ENCODE results near the gene GTF3C4. TPM values are rescaled to one million over a fixed set of nuclear protein-coding genes. Genes with fewer than 3 reads are reported as not detected.
A peak's percentile ranks its signal among the peaks of the same experiment; 100 is the strongest.

The GTF3C4 gene
- polyA plus RNA-seq, 3 donors: 0.99 to 2.7 (median 2.1) TPM

DNA sequence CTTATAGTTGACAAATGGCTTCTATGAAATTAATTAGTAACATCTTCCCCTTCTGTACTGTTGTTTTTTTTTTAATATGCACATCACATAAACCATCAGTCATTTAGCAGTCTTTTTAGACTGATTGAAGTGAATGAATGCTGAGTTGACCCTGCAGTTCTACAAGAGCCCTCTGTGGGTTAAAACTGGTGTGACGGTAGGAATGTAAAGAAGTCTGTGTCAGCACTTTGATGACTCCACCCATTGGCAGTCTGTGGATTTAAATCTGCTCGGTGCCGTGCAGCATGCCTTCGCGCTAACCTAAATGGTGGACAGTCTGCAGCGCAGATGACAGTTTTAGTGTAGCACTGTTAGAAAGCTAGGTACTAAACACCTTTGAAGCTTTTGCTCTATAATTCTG is 3.1 kb downstream of the GTF3C4 start:
- Histone ChIP-seq H4K20me1 (ENCODE audit: insufficient read depth, low read length) (peaks cover 56% of the 10 kb centered on the region), H3K4me3 (replicated peaks in 1 of 3; ENCODE audit: low read depth in 2 of 3, low read length in 3 of 3) (no peak overlapping the region), H3K9me3 (replicated peaks in 1 of 2; ENCODE audit: control insufficient read depth in 1 of 2, insufficient read depth in 1 of 2, low read length in 2 of 2) (no peaks in the 10 kb centered on the region), H3K79me2 (ENCODE audit: insufficient read depth, low read length) (peaks cover 73% of the 10 kb centered on the region), H3K36me3 (replicated peaks in 1 of 2; ENCODE audit: control insufficient read depth in 1 of 2, insufficient read depth in 2 of 2, low read length in 2 of 2) (peaks cover 6 to 8% of the 10 kb centered on the region in 2 donors), H3K4me1 (ENCODE audit: control insufficient read depth in 1 of 2, insufficient read depth in 2 of 2, low read length in 2 of 2) (peaks cover 22 to 38% of the 10 kb centered on the region in 2 donors), H3K4me2 (replicated peaks; ENCODE audit: extremely low read depth, low read length, poor library complexity, severe bottlenecking) (no peak overlapping the region), H3K27ac (ENCODE audit: low read depth in 1 of 2, low read length in 2 of 2) (no peak overlapping the region), H2AFZ (ENCODE audit: insufficient read depth, low read depth, low read length, poor library complexity, severe bottlenecking) (no peak overlapping the region), H3K9ac (ENCODE audit: insufficient read depth, low read length, poor library complexity, severe bottlenecking) (no peak overlapping the region), H3K27me3 (ENCODE audit: control insufficient read depth in 2 of 2, insufficient read depth in 2 of 2, low read length in 2 of 2) (no peaks in the 10 kb centered on the region)
- Mint-ChIP-seq H3K27me3 (ENCODE audit: low read depth in 3 of 3) (no peaks in the 10 kb centered on the region), H3K4me1 (peaks cover 36% of the 10 kb centered on the region), H3K4me3 (no peak overlapping the region), H3K27ac (no peak overlapping the region), H3K9me3 (no peaks in the 10 kb centered on the region), H3K36me3 (peaks cover 8 to 11% of the 10 kb centered on the region in 2 donors)
- intact Hi-C loops (cut with micrococcal nuclease): loop anchor here in 1 of 2 donors (5.0 kb wide), 1 partner anchor 596 kb away; the partner anchor contains the start of gene MED27
- TF ChIP-seq, protein P1, sequence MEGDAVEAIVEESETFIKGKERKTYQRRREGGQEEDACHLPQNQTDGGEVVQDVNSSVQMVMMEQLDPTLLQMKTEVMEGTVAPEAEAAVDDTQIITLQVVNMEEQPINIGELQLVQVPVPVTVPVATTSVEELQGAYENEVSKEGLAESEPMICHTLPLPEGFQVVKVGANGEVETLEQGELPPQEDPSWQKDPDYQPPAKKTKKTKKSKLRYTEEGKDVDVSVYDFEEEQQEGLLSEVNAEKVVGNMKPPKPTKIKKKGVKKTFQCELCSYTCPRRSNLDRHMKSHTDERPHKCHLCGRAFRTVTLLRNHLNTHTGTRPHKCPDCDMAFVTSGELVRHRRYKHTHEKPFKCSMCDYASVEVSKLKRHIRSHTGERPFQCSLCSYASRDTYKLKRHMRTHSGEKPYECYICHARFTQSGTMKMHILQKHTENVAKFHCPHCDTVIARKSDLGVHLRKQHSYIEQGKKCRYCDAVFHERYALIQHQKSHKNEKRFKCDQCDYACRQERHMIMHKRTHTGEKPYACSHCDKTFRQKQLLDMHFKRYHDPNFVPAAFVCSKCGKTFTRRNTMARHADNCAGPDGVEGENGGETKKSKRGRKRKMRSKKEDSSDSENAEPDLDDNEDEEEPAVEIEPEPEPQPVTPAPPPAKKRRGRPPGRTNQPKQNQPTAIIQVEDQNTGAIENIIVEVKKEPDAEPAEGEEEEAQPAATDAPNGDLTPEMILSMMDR (IDR thresholded peaks at IDR 0.05): no peak
- DNase-seq: no peak
- 45% methylated on average over 6 of the region's 6 CpGs for WGBS (ENCODE audit: insufficient coverage)

DNA sequence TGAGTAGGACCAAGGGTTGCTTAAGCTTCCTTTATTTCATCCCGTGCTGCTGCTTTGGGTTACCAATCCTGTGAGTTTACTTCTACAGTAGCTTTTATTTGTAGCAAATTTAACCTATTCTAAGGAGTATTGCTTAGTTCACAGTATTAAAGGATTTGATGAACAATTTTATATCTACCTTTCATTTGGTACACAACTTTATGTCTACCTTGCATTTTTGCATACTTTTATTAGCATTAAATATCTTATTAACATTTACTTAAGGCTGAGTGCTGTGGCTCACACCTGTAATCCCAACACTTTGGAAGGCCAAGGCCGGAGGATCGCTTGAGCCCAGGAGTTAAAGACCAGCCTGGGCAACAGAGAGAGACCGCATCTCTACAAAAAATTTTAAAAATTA is 4.2 kb downstream of the GTF3C4 start:
- DNase-seq: no peak
- TF ChIP-seq, protein P1 (IDR thresholded peaks at IDR 0.05): no peak
- intact Hi-C loops (cut with micrococcal nuclease): loop anchor here in 1 of 2 donors (5.0 kb wide), 1 partner anchor 597 kb away; the partner anchor contains the start of gene MED27
- H3K36me3 ChIP-seq (replicated peaks in 1 of 2; ENCODE audit: control insufficient read depth in 1 of 2, insufficient read depth in 2 of 2, low read length in 2 of 2): peaks cover 17 to 19% of the 10 kb centered on the region in 2 donors
- H3K4me2 ChIP-seq (replicated peaks; ENCODE audit: extremely low read depth, low read length, poor library complexity, severe bottlenecking): no peak overlapping the region
- H3K27me3 ChIP-seq (ENCODE audit: control insufficient read depth in 2 of 2, insufficient read depth in 2 of 2, low read length in 2 of 2): no peaks in the 10 kb centered on the region
- H2AFZ ChIP-seq (ENCODE audit: insufficient read depth, low read depth, low read length, poor library complexity, severe bottlenecking): no peak overlapping the region
- Mint-ChIP-seq H3K4me1 (peaks cover 28% of the 10 kb centered on the region), H3K27ac (peak overlapping the region in 1 of 7 donors; percentile 13), H3K27me3 (ENCODE audit: low read depth in 3 of 3) (peaks cover 0 to 2% (median 0%) of the 10 kb centered on the region in 3 donors), H3K9me3 (no peaks in the 10 kb centered on the region), H3K36me3 (peaks cover 19 to 22% of the 10 kb centered on the region in 2 donors), H3K4me3 (no peak overlapping the region)
- H3K79me2 ChIP-seq (ENCODE audit: insufficient read depth, low read length): peaks cover 73% of the 10 kb centered on the region
- H4K20me1 ChIP-seq (ENCODE audit: insufficient read depth, low read length): peaks cover 56% of the 10 kb centered on the region
- H3K9me3 ChIP-seq (replicated peaks in 1 of 2; ENCODE audit: control insufficient read depth in 1 of 2, insufficient read depth in 1 of 2, low read length in 2 of 2): no peaks in the 10 kb centered on the region
- no peak overlapping the region for H3K4me3 ChIP-seq (replicated peaks in 1 of 3; ENCODE audit: low read depth in 2 of 3, low read length in 3 of 3)
- H3K9ac ChIP-seq (ENCODE audit: insufficient read depth, low read length, poor library complexity, severe bottlenecking): no peak overlapping the region
- no peak overlapping the region for H3K27ac ChIP-seq (ENCODE audit: low read depth in 1 of 2, low read length in 2 of 2)
- peaks cover 18 to 33% of the 10 kb centered on the region in 2 donors for H3K4me1 ChIP-seq (ENCODE audit: control insufficient read depth in 1 of 2, insufficient read depth in 2 of 2, low read length in 2 of 2)
- 100% methylated on average over 2 of the region's 4 CpGs for WGBS (ENCODE audit: insufficient coverage)

Measured in CD14-positive monocyte (primary cell).